VCaP (cell line): ENCODE data around the gene RNASE8.

ENCODE experiments used
- H3K27ac ChIP-seq: fragments of 450-650 bp; 2 replicates; pipeline ENCODE4 v1.5.1; 2017
- TF ChIP-seq, protein P1 (sequence below): fragments of 450-650 bp; conservative IDR thresholded peaks from 2 replicates; pipeline ENCODE4 v1.5.1; 2017; ENCODE audit warnings: mild to moderate bottlenecking, moderate library complexity

The RNASE8 gene

DNA sequence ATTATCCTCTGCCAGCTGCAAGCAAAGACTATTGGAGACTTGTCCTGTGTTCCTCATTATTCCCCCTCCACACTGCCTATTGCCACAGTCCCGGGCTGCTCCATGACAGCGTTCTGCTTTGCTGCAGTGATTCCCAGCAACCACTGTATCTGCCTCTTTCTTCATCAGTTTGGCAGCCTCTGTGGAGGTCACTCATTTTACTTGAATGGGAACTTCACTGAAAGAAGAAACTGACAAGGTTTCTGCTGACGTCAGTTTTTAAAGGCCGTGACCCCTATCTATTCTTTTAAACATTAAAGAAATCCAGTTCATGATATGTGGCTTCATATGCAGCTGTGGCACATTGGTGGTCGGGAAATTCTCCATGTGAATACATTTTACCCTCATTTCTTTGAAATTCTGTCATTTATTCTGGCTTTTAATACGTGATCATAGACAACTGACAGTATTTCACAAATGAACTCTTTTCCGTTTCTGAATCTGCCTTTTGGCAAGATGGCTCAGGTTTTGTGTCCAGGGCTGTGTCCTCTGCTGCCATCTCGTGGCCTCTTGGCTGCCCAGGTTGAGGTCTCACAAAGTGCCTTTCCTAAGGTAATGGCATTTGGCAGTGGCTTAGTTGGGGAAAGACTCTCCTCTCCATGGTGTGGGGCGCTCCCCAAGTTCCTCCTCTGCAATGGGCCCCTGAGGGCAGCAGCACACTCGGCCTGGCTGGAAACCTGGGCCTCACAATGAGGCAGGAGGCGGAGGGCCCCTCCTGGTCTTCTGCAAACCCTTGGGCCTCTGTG, 49.1 kb downstream of the RNASE8 start:
- H3K27ac ChIP-seq, result peak overlapping the region; percentile 97; the same call in 1 of the 2 replicates
- TF ChIP-seq, protein P1, sequence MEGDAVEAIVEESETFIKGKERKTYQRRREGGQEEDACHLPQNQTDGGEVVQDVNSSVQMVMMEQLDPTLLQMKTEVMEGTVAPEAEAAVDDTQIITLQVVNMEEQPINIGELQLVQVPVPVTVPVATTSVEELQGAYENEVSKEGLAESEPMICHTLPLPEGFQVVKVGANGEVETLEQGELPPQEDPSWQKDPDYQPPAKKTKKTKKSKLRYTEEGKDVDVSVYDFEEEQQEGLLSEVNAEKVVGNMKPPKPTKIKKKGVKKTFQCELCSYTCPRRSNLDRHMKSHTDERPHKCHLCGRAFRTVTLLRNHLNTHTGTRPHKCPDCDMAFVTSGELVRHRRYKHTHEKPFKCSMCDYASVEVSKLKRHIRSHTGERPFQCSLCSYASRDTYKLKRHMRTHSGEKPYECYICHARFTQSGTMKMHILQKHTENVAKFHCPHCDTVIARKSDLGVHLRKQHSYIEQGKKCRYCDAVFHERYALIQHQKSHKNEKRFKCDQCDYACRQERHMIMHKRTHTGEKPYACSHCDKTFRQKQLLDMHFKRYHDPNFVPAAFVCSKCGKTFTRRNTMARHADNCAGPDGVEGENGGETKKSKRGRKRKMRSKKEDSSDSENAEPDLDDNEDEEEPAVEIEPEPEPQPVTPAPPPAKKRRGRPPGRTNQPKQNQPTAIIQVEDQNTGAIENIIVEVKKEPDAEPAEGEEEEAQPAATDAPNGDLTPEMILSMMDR, result peak; percentile 96

DNA sequence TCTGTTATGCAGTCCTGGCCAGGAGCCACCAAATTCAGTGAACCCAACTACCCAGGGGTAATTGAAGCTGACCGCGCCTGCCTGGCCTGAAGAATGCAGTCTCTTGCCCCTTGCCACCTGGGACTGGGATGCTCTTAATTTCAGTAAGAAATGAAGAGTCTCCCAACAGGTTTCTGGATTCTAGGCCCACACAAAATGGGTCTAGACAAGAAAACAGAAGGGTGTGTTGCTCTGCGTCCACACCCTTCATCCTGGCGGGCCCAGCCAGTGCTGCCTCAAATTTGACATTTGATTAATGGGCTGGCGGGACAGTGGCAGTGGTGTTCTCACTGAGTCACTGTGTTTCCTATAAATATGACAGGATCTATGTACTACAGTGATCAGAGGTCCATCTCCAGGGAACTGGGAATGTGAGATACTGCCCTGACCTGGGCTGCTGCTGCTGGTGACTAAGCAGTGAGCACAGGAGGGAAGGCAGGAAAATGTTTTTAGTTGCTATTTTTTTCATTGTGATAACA, 49.7 kb downstream of the RNASE8 start:
- H3K27ac ChIP-seq, result peak overlapping the region; percentile 97; the same call in 1 of the 2 replicates
- TF ChIP-seq, protein P1, result no peak
